HG03575 (cell line): ENCODE data around the gene BSCL2.
"Not testable (repeated sequence)": the region's sequence is repeated elsewhere in the genome, so short reads cannot be mapped to it uniquely, and the experiment has no call there.

ENCODE experiments used
- ATAC-seq: cut with Tn5 transposase; IDR thresholded peaks from one replicate; pipeline ENCODE4 v1.9.1; 2021; ENCODE audit not compliant: unreplicated experiment, insufficient number of reproducible peaks, low FRiP score; ENCODE audit errors: extremely low read depth

The BSCL2 gene

DNA sequence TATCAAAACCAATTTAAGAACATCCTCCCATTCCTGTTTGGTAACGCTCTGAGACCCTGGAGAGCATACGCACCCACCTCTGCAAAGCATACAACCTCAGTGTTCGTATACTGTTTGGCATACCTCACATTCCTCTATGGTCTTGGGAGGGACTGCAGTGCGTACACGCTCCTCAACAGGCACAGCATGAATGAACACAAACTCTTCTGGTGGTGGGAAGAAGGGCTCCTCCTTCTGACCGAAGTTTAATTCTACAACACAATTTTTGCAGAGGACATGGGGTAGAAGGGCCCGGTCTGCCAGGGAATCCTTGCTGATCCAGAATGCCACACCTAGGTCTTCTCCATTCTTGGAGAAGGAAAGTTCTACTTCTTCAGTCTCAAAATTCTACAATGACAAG is 14.8 kb upstream of the BSCL2 start:
- ATAC-seq, result no peak

DNA sequence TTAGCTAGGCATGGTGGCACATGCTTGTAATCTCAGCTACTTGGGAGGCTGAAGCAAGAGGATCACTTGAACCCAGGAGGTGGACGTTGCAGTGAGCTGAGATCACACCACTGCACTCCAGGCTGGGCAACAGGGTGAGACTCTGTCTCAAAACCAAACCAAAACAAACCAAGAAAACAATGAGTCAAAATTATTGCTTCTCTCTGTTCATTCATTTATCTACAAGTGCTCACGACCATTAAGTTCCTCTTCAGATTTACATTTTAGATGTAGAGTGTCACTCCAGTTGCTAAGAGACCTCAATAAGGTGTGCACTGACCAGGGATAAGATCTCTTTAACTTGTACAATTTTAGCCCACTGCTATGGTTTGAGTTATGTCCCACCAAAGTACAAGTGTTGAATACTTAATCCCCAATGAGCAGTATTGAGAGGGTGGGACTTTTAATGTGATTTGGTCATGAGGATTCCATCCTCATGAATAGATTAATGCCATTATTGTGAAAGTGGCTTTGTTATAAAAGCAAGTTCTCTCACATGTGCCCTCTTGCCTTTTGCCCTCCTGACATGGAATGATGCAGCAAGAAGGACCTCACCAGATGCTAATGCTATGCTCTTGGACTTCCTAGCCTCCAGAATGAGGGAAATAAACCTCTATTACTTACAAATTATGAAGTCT is 12.2 kb upstream of the BSCL2 start:
- no peak for ATAC-seq

DNA sequence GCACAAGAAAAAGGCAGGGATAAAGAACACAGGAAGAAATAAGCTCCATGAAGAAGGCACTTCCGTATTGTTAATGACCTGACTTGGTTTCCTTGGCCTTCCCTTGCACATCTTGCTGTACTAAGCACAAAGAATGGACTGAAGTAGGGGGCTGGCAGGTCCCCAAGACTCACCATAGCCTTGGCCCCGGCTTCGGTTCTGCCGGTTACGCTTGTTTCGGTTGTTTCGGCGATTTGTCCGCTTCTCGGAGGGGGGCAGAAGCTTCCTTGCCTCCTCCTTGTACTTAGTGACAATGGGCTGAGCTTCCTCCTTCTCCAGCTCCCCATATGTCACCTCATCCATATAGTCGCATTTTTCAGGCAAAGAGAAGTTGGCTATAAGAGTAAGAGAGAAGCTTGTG is 9.6 kb upstream of the BSCL2 start:
- no peak for ATAC-seq

DNA sequence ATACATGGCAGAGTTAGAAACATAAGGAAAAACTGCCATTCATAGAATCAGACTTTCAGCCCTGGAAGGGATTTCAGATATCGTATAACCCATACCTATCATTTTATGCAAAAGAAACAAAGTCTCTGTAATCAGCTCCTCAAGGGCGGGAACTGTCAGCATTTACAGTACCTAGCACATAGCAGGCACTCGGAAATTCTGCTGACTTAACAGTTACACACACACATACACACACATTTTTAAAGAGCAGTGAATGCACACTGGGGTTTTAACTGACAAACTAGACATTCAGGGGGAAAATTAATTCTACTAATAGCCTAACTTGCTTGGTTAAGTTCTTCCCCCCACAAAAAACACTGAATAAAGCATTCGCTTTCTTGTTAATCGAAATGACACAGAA is 9.0 kb upstream of the BSCL2 start:
- ATAC-seq, result no peak

DNA sequence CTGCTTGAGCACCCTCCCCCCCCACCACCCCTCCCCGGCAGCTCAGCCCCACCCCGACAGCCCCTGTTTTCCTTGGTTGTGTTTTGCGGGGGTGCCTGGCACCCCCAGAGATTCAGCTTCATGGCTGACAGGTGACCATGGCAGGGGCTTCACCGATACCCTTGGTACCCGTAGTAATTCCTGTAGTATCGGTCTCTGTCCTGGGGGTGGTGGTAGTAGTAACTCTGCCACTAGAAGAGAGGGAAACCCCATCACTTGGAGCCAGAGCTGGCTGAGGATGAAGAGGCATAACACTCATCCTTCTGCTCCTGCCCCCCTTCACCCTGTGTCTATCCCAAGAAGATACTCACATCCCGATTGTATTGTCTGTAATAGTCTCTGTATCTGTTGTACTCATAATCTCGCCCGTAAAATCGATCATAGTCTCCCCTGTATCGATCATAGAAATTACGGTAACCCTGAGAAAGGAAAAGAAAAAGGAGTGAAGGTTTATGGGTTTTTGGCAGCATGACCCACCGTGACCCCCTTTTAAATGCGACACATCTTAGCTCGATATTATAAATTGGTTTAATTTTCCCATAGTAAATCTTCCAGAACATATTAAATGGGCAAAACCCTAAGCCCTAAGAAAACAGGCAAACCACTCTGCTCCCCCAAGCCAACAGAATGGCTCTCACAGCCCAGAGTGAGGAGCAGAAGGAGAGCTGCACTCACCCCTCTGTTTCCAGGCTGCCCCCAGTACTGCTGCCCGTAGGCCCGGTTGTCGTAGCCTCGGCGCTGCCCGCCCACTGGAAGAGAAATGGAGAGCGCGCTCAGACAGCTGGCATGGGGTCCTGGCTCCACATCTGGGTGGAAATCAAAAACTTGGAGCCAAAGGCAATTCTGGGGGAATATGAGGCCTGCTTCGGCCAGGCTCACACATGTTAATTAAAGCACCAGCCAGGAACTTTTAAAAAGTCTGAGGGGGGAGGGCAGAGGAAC is 8.2 kb upstream of the BSCL2 start:
- ATAC-seq, result no peak

DNA sequence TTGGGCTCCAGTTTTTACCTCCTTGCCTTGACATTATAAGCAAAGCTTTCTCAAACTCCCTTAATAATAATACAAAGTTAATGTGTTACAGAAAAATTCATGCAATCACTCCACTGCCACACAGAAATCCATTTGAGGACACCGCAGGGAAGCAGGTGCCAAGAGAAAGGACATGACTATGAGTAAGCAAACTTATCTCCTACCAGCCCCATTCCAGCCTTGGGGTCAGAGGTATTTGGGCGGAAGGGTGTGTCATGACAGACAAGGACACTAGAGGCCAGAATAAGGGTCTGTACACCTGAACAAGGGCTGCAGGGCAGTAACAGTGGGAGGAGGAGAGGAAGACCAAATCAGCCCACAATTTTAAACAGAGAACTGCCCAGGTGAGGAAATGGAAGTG is 6.1 kb upstream of the BSCL2 start:
- no peak for ATAC-seq

DNA sequence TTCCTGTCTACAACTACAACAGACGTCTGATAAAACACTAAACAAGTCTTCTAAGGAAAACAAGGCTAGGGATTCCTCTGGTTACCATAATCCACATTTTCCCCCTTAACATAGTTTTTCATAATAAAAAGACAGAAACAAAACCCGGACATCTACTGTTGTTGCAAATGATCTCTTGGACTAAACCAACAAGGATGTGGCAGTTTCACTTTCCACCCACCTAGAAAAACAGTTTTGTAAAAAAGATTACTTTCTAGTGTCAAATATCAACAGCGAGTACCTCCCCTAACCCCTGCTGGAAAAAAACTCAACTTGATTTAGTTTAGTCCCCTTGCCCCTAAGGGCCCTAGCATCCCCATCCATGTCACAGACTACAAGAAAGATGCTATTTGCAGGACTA is 5.6 kb upstream of the BSCL2 start:
- no peak for ATAC-seq

DNA sequence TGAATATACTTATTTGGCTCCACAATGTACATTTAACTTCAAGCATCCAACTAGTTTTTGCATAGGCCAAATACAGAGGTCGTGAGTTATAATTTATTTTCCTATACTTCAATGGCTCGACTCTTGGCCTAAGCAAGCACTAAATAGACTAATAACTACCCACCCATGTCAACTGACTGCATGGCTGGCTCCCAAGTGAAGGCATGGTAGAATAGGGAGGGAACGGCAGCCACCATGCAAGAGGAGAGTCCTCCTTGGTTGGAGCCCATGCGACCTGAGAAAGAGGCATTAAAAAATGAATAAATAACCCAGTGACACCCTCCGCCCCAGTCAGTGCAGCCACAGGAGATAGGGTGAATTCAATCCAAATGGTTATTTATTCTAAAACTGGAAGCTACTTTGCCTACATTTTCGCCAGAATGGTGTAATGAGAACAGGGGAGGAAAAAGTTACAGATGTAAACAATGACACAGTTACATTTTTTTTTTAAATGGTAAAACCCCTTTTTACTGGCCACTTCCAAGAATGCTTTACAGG is 5.1 kb upstream of the BSCL2 start:
- ATAC-seq, result no peak

DNA sequence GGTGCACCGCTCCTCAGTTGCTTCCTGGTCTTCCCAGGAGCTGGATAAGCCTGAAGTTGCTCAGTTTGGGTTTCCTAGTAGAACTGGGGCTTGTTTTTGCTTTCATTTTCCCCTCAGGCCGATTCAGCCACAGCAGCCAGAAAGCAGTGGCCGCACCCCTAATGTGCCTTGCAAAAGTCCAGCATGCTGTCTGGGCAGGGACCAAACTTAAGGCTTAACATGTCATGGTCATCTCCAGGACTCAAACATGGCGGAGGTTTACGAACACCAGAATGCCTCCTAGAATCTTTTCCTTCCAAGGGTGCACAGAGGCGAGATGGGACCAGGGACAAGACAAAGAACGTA is 2.7 kb upstream of the BSCL2 start:
- no peak for ATAC-seq

DNA sequence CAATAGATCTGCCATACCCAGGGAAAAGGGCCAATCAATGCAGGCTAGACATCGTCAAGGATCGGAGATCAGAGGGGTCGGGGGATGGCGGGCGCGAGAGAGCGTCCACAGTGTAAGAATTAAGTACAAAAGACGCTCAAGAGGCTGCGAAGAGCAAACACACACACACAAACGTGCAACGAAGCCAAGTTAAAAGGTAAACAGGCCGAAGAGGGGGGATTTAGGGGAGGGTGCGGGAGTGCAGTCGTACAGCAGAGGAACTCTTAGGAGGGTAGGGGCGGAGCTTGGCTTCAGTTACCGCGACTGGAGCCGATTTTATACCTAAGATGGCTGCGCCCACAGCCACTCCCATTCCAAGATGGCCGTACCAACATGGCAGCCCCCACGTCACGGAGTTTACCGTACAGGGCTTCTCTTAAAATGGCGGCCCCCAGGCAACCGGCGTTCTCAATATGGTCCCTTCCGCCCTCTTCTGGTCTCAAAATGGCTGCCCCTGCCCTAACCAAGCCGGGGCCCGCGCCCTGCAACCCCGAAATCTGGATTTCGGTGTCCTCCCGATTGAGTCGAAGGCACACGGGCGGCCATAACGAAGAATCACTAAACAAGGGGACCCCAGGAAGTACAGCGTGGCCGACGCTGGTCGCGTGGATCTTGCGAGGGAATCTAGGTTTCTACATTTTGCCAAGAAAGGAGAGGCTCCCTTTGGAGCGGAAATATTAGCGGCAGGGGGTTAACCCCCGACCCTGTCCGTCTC is 2.2 kb upstream of the BSCL2 start:
- peak; percentile 39 for ATAC-seq

DNA sequence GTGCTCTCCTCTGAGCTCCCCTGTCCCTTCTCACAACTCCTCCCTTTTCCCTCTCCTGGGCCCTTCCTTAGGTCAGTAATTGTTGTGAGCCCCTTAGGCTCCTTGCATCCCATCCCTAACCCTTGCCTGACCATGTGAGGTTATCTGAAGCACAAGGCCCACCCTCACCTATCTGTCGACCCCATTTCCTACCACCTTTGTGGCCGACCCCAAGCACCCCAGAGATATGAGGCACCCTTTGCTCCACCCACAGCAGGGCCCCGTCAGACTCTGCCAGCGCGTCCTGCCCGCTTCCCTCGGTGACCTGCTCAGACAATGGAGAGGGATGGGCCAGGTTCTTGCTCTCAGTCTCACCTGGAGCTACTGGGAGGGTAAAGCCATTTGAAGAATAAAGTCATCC is 1.6 kb upstream of the BSCL2 start:
- ATAC-seq, result no peak

DNA sequence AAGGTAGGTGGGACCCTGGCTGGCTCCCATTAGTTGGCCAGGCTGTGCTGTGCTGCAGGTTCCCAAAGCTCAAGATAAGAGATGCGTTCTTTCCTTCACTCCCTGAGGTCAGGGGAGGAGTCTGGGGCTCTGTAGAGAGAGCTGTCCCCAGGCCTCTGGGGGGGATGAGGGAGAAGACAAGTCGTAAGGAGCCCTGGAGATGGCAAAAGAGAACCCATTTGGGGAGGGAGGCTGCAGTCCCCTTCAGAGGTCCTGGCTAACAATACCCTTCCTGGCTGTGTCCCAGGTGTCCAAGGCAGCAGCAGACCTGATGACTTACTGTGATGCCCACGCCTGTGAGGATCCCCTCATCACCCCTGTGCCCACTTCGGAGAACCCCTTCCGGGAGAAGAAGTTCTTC is 1.2 kb upstream of the BSCL2 start:
- ATAC-seq, result no peak

DNA sequence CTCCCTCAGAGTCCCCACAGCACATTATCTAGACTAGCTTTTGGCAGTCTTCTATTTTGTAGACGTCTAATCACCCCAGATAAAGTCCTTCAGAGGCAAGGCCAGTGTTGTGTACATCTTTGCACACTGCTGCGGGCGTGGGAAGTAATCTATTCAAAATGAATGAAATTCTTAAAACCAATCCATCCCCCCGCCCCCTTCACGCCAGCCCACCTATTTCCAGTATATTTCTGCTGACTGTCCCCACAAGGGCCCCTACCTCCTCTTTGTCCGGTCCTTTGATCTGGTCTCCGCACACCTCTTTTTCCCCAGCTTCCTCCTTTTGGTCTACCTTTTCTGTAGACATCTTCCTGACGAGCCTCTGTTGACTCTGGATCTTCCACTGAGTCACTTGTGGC is 375 bp downstream of the BSCL2 start:
- no peak for ATAC-seq

DNA sequence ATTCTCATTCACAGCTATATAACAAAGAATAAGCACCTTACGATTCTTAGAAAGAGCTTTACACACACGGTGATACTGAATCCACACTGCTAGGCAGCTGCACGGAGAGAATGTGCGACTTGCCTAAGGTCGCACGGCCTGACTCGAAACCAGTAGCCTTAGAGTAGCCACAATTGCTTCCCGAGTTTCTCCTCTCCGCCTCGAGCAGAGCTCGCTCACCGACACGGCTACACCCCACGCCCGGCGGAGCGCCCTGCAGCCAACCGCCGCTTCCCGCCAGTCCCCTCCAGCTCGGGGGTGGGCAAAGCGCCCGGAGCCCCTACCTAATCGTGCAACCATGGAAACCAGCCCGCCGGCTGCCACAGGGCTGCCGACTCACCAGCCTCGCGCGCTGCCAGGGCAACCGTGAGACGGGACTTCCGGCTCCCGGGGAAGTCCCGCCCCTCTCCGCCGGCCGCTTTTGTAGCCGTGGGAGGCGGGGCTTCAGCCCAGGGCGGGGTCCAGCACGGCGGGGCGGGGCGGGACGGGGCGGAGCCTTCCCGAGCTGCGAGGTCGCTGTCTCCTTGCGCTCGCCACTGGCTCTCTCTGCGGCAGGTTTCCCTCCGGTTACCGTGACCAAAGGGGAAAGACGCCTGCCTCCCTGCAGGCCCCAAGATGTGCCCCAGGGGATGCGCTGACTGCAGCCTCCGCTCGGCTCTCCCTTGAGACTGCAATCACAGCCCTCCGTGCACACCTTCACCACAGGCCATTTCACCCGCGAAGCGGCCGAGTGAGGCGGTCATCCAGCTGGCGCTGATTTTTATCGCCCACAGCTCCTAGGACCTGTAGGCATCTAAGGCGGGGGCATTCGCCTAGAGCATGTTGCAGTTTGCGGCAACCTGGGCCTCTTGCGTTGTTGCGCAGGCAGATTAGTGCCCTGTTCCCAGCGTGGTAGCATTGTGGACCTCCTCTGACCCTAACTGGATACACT is 1.1 kb downstream of the BSCL2 start:
- no peak for ATAC-seq

DNA sequence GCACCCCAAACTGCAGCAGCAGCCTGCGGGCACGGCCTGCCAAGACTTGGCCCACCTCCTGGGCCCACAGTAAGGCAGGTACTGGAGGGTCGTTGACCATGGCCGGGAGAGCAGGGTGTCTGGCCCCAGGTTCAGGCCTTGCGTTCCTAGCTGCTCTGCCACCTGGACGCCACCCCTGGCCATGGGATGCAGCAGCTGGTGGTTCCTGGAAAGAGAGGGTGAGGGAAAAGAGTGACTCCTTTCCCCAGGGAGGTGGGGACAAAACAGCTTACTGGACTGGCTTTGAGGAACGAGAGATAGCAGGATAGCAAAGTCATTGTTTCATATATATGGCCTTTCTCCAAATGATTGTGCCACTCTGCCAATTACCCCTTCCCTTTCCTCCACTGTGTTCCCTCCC is 1.8 kb downstream of the BSCL2 start:
- ATAC-seq, result no peak

DNA sequence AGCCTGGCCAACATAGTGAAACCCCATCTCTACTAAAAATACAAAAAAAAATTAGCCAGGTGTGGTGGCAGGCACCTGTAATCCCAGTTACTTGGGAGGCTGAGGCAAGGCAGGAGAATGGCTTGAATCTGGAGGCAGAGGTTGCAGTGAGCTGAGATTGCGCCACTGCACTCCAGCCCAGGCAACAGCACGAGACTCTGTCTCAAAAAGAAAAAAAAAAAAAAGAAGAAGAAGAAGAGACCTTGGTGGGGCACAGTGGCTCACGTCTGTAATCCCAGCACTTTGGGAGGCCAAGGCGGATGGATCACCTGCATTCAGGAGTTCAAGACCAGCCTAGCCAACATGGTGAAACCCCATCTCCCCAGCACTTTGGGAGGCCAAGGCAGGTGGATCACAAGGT is 3.3 kb downstream of the BSCL2 start:
- ATAC-seq, result not testable (repeated sequence)

DNA sequence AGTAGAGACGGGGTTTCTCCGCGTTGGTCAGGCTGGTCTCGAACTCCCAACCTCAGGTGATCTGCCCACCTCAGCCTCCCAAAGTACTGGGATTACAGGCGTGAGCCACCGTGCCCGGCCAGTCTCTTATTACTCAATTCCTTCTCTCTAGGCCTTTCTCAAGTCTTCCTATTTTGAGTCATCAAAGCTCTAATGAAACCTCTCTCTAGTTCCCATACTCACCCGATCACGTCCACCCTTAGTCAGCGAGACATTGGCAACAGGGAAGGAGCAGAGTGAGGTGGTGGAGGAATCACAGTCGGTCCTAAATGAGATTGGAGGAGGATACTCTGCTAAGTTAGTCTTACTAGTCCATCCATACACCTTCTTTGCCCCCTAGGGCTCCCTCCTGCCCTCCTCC is 5.0 kb downstream of the BSCL2 start:
- ATAC-seq, result no peak

DNA sequence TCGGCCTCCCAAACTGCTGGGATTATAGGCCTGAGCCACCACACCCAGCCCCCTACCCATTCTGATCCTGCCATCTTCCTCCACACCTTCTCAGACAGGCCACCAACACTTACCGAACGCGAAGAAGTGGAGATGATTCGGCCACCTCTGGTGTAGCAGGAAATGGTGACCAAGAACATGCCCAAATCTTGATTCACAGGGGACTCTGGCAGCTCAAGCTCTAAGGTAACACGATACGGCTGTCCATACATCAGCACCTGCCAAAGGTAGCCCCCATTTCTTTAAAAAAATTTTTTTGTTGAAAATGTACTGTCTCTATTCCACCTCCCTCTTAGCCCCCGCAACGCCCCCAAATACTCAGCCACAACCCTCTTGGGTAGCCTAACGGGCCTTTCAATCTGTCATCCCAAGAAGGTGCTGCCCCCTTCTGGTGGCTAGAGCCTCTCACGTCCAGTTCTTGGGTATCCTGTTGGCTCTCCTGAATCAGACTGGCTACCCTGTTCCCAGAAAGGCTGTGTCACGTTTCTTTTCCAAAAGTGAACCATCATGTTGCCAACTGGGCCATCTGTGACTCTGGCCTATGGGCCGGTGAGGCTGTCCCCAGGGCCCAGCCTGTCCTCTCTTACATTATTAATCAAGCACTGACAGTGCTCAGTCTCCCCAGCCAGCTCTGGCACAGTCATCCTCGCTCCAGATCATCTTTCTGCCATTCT is 12.6 kb downstream of the BSCL2 start:
- ATAC-seq, result no peak
